Gastrocnemius medialis (tissue), 4 donors: ENCODE results near the gene ATF4.

Experiments
- CTCF ChIP-seq, 5 experiments: fragments of 450-650 bp in 3 of 5; fragments of 200-600 bp in 2 of 5; sonication (generic) in 2 of 5; IDR thresholded peaks in 4 of 5; conservative IDR thresholded peaks in 1 of 5; 1 replicate in 4 of 5; 2 replicates in 1 of 5; pipeline ENCODE4 v1.5.1; 2016 to 2019; ENCODE audit warnings: antibody characterized with exemption in 5 of 5, mild to moderate bottlenecking in 3 of 5, moderate library complexity in 3 of 5
- POLR2A ChIP-seq, 2 donors: fragments of 450-650 bp; IDR thresholded peaks; one replicate each; pipeline ENCODE4 v1.6.1; 2017; ENCODE audit warnings: antibody characterized with exemption in 2 of 2, mild to moderate bottlenecking in 2 of 2, moderate library complexity in 2 of 2

- TF ChIP-seq POLR2A (IDR thresholded peaks at IDR 0.05): no peak
- no peak for TF ChIP-seq CTCF (IDR thresholded peaks at IDR 0.05 in 4 of 5, conservative IDR thresholded peaks at IDR 0.05 in 1 of 5)
Observed at GRCh38 chr22:39490966-39491680, 29.2 kb upstream of the ATF4 start.
